Measurements from ENCODE around the gene TAB2.

Gene TAB2

DNA sequence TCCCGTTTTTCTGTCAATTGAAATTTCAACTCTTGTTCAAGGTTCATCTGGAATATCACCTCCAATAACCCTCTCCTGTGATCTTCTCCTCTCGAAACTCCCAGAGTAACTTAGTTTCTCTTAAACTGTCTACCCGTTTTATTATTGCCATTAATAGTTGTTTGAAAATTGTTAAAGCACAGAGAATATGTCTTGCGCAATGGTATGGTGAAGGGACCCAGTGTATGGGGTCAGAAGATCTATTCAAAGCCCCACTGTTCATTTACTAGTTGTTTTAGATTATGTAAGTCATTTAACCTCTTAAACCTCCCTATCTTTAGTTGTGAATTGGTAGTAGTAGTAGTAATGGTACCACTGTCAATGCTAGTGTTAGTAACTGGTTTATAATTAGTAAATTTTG, 6.2 kb upstream of the TAB2 start:
- TF ChIP-seq, protein P1, sequence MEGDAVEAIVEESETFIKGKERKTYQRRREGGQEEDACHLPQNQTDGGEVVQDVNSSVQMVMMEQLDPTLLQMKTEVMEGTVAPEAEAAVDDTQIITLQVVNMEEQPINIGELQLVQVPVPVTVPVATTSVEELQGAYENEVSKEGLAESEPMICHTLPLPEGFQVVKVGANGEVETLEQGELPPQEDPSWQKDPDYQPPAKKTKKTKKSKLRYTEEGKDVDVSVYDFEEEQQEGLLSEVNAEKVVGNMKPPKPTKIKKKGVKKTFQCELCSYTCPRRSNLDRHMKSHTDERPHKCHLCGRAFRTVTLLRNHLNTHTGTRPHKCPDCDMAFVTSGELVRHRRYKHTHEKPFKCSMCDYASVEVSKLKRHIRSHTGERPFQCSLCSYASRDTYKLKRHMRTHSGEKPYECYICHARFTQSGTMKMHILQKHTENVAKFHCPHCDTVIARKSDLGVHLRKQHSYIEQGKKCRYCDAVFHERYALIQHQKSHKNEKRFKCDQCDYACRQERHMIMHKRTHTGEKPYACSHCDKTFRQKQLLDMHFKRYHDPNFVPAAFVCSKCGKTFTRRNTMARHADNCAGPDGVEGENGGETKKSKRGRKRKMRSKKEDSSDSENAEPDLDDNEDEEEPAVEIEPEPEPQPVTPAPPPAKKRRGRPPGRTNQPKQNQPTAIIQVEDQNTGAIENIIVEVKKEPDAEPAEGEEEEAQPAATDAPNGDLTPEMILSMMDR (IDR thresholded peaks at IDR 0.05; ENCODE audit: insufficient read depth, low read depth, low read length, missing control alignments) = no peak
- DNase-seq (ENCODE audit: low read depth) = no peak
- H3K4me3 ChIP-seq (ENCODE audit: low read length) = no peak overlapping the region

DNA sequence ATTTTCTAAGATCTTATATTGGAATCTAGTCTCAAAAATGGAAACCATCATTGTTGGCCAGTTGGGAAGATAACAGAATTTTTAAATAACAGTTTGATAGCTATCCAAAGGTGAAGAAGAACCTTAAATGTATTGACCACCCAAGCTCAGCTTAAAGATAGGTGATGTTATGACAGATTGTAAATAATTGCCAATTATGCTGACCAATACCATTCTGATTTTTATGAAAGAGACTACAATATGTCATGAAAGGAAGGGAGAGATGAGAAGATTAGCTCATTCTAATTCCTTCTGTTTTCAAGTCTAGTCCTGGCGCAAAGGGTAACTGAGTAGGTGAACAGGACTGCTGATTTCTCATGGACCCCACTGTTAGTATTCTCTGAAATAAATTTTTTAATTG, 5.7 kb upstream of the TAB2 start:
- TF ChIP-seq, protein P1 (IDR thresholded peaks at IDR 0.05; ENCODE audit: insufficient read depth, low read depth, low read length, missing control alignments) = no peak
- H3K4me3 ChIP-seq (ENCODE audit: low read length) = no peak overlapping the region
- no peak for DNase-seq (ENCODE audit: low read depth)

DNA sequence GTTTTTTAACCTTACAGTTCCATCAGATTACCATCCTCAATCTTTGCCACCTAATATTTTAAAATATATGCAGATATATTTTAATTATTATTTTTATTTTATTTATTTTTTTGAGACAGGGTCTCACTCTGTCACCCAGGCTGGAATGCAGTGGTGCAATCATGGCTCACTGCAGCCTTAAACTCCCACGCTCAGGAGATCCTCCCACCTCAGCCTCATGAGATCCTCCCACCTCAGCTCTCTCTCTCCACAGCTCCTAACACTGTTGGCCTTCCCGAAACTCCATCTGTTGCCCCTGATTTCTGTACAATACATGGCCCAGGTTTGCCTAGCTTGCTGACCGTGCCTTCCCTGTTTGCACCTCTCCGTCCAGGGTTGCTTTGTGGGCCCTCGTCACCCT, 4.4 kb upstream of the TAB2 start:
- no peak for DNase-seq (ENCODE audit: low read depth)
- TF ChIP-seq, protein P1 (IDR thresholded peaks at IDR 0.05; ENCODE audit: insufficient read depth, low read depth, low read length, missing control alignments) = no peak
- no peak overlapping the region for H3K4me3 ChIP-seq (ENCODE audit: low read length)

DNA sequence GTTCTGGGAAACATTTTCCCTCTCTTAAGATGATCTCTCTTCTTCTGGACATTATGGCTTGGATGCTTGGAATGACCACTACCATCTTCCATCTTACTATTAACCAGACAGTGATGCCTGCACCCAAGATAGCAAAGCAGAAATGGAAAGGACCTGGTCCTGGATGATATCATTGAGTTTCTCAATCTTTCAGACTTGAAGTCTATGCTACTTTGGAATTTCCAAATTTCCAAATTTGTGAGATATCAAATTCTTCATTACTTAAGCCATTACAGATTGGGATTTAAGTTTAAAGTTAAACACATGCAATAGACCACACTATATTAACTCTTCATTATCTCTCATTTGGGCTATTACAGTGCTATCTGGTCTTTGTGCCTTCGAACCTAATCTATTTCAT, 3.7 kb upstream of the TAB2 start:
- no peak overlapping the region for H3K4me3 ChIP-seq (ENCODE audit: low read length)
- TF ChIP-seq, protein P1 (IDR thresholded peaks at IDR 0.05; ENCODE audit: insufficient read depth, low read depth, low read length, missing control alignments) = no peak
- no peak for DNase-seq (ENCODE audit: low read depth)

DNA sequence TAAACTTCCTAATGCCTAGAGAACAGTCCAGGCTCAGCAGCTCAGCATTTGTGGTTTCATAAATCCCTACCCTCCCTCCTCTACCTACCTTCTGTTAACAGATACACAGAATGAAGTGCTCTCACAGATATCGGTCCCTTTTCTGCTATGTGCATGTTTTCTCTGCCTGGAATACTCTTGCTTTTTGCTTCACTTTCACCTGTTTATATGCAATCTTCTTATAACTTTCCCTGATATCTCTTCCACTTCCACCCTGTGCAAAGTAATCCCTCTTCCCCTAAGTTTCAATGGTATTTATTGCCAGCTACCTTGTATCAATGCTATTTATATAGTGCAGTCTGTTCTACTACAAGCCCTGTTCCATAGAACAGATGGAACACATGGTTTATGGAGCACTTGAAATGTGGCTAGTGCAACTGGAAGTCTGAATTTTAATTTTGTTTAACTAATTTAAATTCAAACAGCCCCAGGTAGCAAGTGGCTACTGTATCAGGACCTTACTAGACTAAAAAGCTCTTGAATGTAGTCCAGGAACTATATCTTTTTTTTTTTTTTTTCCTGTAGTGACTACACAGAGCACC, 3.1 kb upstream of the TAB2 start:
- DNase-seq (ENCODE audit: low read depth) = no peak
- TF ChIP-seq, protein P1 (IDR thresholded peaks at IDR 0.05; ENCODE audit: insufficient read depth, low read depth, low read length, missing control alignments) = no peak
- H3K4me3 ChIP-seq (ENCODE audit: low read length) = no peak overlapping the region

DNA sequence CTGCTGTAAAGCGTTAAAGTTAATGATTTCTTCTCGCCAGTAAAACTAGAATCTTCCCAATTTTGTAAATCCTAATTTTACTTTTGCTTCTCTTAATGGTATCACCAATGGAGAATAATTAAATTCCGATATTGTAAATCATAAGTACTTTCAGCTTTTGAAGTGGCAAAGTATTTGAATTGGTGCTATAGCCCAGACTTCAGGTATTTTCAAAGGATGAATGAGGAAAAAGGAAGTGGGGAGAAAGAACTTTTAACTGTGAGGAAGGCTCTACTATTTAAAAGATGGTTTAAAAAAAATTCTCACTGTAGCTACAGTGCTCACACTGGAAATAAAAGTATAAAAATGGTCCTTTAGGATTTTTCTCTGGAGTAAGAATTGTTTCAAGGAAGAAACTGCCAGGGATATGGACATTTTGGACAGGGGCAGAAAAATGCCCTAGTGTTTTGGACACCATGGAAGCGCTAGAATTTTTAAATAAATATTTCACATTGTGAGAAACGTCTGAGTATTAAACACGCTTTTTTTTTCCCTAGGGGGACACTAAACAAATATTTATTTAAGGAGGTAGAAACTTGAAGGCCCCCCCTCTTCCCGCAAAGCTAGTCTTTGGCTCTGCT, 1.3 kb upstream of the TAB2 start:
- H3K4me3 ChIP-seq (ENCODE audit: low read length) = peak overlapping the region; percentile 75
- TF ChIP-seq, protein P1 (IDR thresholded peaks at IDR 0.05; ENCODE audit: insufficient read depth, low read depth, low read length, missing control alignments) = no peak
- DNase-seq (ENCODE audit: low read depth) = no peak

All from epithelial cell of esophagus (primary cell).